ENCODE data around the gene IL20. TPM values are rescaled to one million over a fixed set of nuclear protein-coding genes. Genes with fewer than 3 reads are reported as not detected.

IL20 gene
- total and polyA plus RNA-seq, 8 donors, result not detected

- Histone ChIP-seq H3K27me3 (no peaks in the 10 kb centered on the region), H3K9me3 (no peaks in the 10 kb centered on the region), H3K36me3 (no peaks in the 10 kb centered on the region), H3K27ac (no peak overlapping the region), H3K4me1 (peaks cover 0 to 6% of the 10 kb centered on the region in 2 donors), H3K4me3 (no peak overlapping the region)
- intact Hi-C loops (cut with DNase I), result no loop called here
- ATAC-seq, result no peak
- TF ChIP-seq CTCF (IDR thresholded peaks at IDR 0.05), result no peak
- no peak for DNase-seq
These were observed 33.5 kb downstream of the IL20 start for GRCh38 chr1:206898915-206899431.

GRCh38 chr1:206899717-206900116 lies 34.3 kb downstream of the IL20 start:
- no peak for TF ChIP-seq CTCF (IDR thresholded peaks at IDR 0.05)
- no peak for DNase-seq
- no peak for ATAC-seq
- H3K27ac ChIP-seq, result no peak overlapping the region
- intact Hi-C loops (cut with DNase I), result no loop called here
- no peaks in the 10 kb centered on the region for H3K27me3 ChIP-seq
- H3K4me3 ChIP-seq, result no peak overlapping the region
- no peaks in the 10 kb centered on the region for H3K9me3 ChIP-seq
- H3K4me1 ChIP-seq, result peaks cover 0 to 6% of the 10 kb centered on the region in 2 donors
- no peaks in the 10 kb centered on the region for H3K36me3 ChIP-seq

- no peak for TF ChIP-seq CTCF (IDR thresholded peaks at IDR 0.05)
- peaks cover 0 to 6% of the 10 kb centered on the region in 2 donors for H3K4me1 ChIP-seq
- ATAC-seq, result no peak
- H3K27ac ChIP-seq, result no peak overlapping the region
- intact Hi-C loops (cut with DNase I), result no loop called here
- no peaks in the 10 kb centered on the region for H3K9me3 ChIP-seq
- no peak overlapping the region for H3K4me3 ChIP-seq
- H3K36me3 ChIP-seq, result no peaks in the 10 kb centered on the region
- no peak for DNase-seq
- H3K27me3 ChIP-seq, result no peaks in the 10 kb centered on the region
These were observed 34.7 kb downstream of the IL20 start for GRCh38 chr1:206900149-206900548.

GRCh38 chr1:206901944-206902343 lies 36.5 kb downstream of the IL20 start:
- intact Hi-C loops (cut with DNase I), result no loop called here
- no peaks in the 10 kb centered on the region for H3K9me3 ChIP-seq
- ATAC-seq, result no peak
- no peak overlapping the region for H3K27ac ChIP-seq
- H3K4me3 ChIP-seq, result no peak overlapping the region
- TF ChIP-seq CTCF (IDR thresholded peaks at IDR 0.05), result no peak
- H3K27me3 ChIP-seq, result no peaks in the 10 kb centered on the region
- H3K4me1 ChIP-seq, result no peaks in the 10 kb centered on the region
- H3K36me3 ChIP-seq, result no peaks in the 10 kb centered on the region
- no peak for DNase-seq

GRCh38 chr1:206902702-206903101 lies 37.3 kb downstream of the IL20 start:
- intact Hi-C loops (cut with DNase I), result no loop called here
- Histone ChIP-seq H3K27ac (no peak overlapping the region), H3K4me3 (no peak overlapping the region), H3K36me3 (no peaks in the 10 kb centered on the region), H3K9me3 (no peaks in the 10 kb centered on the region), H3K4me1 (no peaks in the 10 kb centered on the region), H3K27me3 (peaks cover 0 to 6% of the 10 kb centered on the region in 2 donors)
- no peak for ATAC-seq
- no peak for TF ChIP-seq CTCF (IDR thresholded peaks at IDR 0.05)
- no peak for DNase-seq

Measured in left lung (tissue), 10 donors.